Transverse colon (tissue), 3 donors: Measurements from ENCODE around the gene UMOD.

Experiments
- CTCF ChIP-seq, 5 experiments: fragments of 200-600 bp in 3 of 5; fragments of 450-650 bp in 2 of 5; sonication (generic) in 3 of 5; IDR thresholded peaks; 1 replicate in 2 of 5; 2 replicates in 3 of 5; pipeline ENCODE4 v1.5.1; 2016 to 2017; ENCODE audit warnings: antibody characterized with exemption in 5 of 5, inconsistent platforms in 3 of 5, mild to moderate bottlenecking in 2 of 5, moderate library complexity in 1 of 5
- EP300 ChIP-seq: sonication (generic); formaldehyde crosslinking; IDR thresholded peaks from one replicate; pipeline ENCODE4 v1.6.1; 2017; ENCODE audit warnings: antibody characterized with exemption, low read depth
- POLR2A ChIP-seq: fragments of 450-650 bp; IDR thresholded peaks from one replicate; pipeline ENCODE4 v1.6.1; 2016; ENCODE audit warnings: antibody characterized with exemption, mild to moderate bottlenecking, moderate library complexity

- no peak for TF ChIP-seq EP300
- TF ChIP-seq CTCF (IDR thresholded peaks at IDR 0.05): no peak
- TF ChIP-seq POLR2A: no peak
Measured at GRCh38 chr16:20332411-20332810, 20.1 kb downstream of the UMOD start.
